Erythroblast (primary cell): Measurements from ENCODE around the gene SACM1L.

Source experiments
- GATA1 ChIP-seq: IDR thresholded peaks from 2 replicates; pipeline ENCODE4 v1.6.1; 2011; ENCODE audit warnings: low read depth, mild to moderate bottlenecking, control low read depth, low read length, moderate library complexity
- POLR2A ChIP-seq: IDR thresholded peaks from 2 replicates; pipeline ENCODE4 v1.6.1; 2011; ENCODE audit warnings: mild to moderate bottlenecking, low read length

DNA sequence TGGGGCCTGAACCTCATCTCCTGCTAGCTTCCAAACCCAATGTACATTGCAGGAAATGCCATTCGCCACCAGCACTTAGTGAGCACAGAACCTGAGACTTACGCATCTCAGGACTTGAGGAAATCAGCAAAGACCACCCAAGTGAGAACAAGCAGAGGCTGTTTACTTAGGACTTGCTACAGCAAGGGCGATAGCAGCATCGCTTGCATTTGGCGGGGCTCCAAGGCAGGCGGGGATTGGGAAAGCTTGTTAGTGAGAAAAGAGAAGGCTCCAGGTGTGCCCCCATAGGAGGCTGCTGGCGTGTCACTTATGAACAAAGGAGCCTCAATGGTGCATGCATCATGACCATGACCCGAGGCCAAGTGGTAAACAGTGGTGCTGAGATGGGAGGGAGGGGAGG is 87.4 kb downstream of the SACM1L start:
- TF ChIP-seq POLR2A, result no peak
- TF ChIP-seq GATA1, result no peak
